Measurements from ENCODE around the gene AADACL3. TPM values are rescaled to one million over a fixed set of nuclear protein-coding genes. Genes with fewer than 3 reads are reported as not detected.

AADACL3 gene
- total RNA-seq, 2 donors from 2014 or later = not detected

DNA sequence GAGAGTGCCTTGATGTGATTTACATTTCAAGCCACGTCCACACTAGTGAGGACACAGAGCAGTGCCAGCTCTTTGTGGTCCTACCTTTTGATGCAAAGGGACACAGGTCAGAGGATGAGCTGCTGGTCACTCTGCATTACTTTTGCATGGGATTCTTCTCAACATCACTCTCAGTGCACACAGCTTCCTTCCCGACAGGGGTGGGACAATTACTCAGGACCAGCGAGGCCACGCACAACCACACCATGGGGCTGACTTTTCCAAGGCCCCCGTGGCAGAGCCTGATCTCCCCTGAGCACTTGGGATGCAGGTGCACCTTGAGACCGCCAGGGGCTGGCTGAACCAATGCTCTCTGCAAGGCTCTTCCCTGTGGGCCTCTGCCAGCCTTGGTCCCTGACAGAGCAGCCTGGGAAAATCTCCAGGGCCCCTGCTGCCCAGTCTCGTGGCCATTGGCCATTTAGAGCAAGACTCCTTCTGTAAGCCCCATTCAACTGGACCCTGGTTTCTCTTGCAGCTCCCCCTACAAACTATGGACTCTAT lies 44.4 kb downstream of the AADACL3 start:
- no peak for DNase-seq (ENCODE audit: low spot score)
- intact Hi-C loops (cut with DNase I) = no loop called here

DNA sequence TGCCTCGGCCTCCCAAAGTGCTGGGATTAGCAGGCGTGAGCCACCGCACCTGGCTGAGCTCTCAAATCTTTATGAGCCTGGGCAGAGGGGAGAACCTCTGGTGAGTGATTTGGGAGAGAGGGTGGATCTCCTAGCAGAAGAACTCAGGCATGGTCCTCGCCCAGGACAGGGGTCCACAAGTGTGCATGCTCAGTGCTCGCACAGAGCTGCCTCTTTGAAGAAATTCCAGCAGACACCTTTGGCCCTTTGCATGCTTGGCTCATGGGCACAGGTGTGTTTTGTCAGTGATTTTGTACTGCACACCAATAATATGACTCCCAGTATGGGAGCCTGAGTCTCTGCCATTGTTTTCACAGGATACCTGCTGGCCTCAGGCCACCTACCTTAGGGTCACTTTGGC lies 45.9 kb downstream of the AADACL3 start:
- intact Hi-C loops (cut with DNase I) = no loop called here
- no peak for DNase-seq (ENCODE audit: low spot score)

DNA sequence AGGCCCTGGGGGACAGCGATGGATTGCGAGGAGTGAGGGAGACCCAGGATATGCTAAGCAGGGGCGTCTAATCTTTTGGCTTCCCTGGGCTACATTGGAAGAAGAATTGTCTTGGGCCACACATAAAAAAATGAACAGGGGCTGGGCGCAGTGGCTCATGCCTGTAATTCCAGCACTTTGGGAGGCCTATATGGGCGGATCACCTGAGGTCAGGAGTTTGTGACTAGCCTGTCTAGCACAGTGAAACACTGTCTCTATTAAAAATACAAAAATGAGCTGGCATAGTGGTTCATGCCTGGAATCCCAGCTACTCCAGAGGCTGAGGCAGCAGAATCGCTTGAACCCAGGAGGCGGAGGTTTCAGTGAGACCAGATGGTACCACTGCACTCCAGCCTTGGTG lies 46.9 kb downstream of the AADACL3 start:
- intact Hi-C loops (cut with DNase I) = no loop called here
- DNase-seq (ENCODE audit: low spot score) = no peak

- no peak for DNase-seq (ENCODE audit: low spot score)
- intact Hi-C loops (cut with DNase I) = no loop called here
These were observed 47.6 kb downstream of the AADACL3 start for GRCh38 chr1:12763479-12763878.

GRCh38 chr1:12764016-12764415 lies 48.1 kb downstream of the AADACL3 start:
- no peak for DNase-seq (ENCODE audit: low spot score)
- intact Hi-C loops (cut with DNase I) = loop anchor here in 1 of 2 donors (1.0 kb wide), 1 partner anchor 29 kb away; no protein-coding TSS in a partner anchor

DNA sequence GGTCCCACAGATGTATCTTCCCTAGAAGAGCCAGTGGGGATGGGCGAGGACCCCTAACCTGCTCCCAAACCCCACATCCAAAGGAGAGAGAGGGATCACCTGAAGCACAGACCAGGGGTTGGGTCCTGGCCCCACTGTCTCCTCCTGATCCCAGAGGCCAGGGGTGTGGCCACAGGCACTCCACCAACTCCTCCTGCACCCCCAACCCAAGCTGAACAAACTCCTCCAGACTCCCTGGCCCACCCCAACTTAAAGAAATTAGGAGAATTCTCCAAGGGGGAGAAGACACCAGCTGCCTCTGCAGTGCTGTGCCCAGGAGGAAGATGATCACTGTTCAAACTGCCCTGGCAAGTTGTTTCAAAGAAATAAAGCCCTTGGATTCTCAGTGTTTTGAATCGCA lies 53.1 kb downstream of the AADACL3 start:
- DNase-seq (ENCODE audit: low spot score) = no peak
- intact Hi-C loops (cut with DNase I) = no loop called here

- intact Hi-C loops (cut with DNase I) = no loop called here
- DNase-seq (ENCODE audit: low spot score) = no peak
These were observed 54.1 kb downstream of the AADACL3 start for GRCh38 chr1:12769976-12770505.

- DNase-seq (ENCODE audit: low spot score) = no peak
- intact Hi-C loops (cut with DNase I) = no loop called here
These were observed 54.7 kb downstream of the AADACL3 start for GRCh38 chr1:12770620-12771019.

GRCh38 chr1:12771186-12771585 lies 55.3 kb downstream of the AADACL3 start:
- DNase-seq (ENCODE audit: low spot score) = no peak
- intact Hi-C loops (cut with DNase I) = no loop called here

GRCh38 chr1:12772520-12772919 lies 56.6 kb downstream of the AADACL3 start:
- intact Hi-C loops (cut with DNase I) = no loop called here
- no peak for DNase-seq (ENCODE audit: low spot score)

DNA sequence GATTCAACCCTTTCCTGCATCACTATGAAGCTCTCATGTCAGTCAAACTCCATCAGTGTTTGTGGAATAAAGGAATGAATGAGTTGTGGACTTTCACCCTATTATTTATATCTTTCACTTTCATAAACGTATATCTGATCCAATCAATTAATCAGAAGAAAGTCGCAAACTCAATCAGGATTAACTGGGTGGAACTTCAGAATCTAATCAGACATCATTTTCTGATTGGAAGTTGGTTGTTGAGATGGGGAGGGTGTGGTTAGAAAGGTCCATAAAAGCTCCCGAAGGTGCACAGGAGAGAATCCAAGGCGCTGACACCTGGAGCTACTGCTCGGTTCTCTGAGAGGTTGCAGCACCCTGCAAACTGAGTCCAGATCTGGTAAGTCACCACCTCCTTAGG lies 57.5 kb downstream of the AADACL3 start, which contains the start of gene PRAMEF12:
Gene PRAMEF12, plus strand, starts transcription at position 301 of the 400 bp plus-strand sequence. CDS start 1,130 bp downstream, outside the sequence.
- intact Hi-C loops (cut with DNase I) = no loop called here
- DNase-seq (ENCODE audit: low spot score) = no peak

- no peak for DNase-seq (ENCODE audit: low spot score)
- intact Hi-C loops (cut with DNase I) = no loop called here
These were observed 59.0 kb downstream of the AADACL3 start for GRCh38 chr1:12774801-12775345.

DNA sequence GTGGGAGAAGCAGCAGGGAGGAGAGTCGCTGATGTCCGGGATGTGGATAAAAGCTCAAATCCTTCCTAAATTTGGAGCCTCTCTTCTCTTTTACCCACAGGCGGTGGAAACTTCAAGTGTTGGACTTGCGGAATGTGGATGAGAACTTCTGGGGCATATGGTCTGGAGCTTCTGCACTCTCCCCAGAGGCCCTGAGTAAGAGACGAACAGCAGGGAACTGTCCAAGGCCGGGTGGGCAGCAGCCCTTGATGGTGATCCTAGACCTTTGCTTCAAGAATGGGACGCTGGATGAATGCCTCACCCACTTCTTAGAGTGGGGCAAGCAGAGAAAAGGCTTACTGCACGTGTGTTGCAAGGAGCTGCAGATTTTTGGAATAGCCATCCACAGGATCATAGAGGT lies 59.5 kb downstream of the AADACL3 start:
- intact Hi-C loops (cut with DNase I) = no loop called here
- no peak for DNase-seq (ENCODE audit: low spot score)

DNA sequence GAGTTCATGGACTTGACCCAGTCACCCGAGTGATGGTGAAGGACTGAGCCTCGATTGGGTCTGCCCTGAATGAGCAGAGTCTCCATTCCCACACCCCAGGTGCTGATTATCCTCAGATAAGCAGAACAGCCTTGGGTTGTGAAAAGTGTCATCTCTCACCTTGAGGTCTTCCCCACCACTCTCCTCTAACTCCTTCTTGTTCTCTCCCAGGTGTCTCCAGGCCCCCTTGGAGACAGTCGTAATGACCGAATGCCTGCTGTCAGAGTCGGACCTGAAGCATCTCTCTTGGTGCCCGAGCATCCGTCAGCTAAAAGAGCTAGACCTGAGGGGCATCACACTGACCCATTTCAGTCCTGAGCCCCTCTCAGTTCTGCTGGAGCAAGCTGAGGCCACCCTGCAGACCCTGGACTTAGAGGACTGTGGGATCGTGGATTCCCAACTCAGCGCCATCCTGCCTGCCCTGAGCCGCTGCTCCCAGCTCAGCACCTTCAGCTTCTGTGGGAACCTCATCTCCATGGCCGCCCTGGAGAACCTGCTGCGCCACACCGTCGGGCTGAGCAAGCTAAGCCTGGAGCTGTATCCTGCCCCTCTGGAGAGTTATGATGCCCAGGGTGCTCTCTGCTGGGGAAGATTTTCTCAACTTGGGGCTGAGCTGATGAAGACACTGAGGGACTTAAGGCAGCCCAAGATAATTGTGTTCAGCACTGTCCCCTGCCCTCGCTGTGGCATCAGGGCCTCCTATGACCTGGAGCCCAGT lies 61.1 kb downstream of the AADACL3 start:
- DNase-seq (ENCODE audit: low spot score) = no peak
- intact Hi-C loops (cut with DNase I) = no loop called here

Other genes with a start within 250 kb of the AADACL3 start
- gene DHRS3, start 97.9 kb upstream of the AADACL3 start, total RNA-seq = 100 to 1,000 TPM; 107 to 144 TPM
- not detected for gene AADACL4, start 72.0 kb upstream of the AADACL3 start, total RNA-seq
- not detected for gene CFAP107, start 30.1 kb downstream of the AADACL3 start, total RNA-seq
- gene PRAMEF12, start 57.6 kb downstream of the AADACL3 start, total RNA-seq = not detected
- not detected for gene PRAMEF1, start 75.3 kb downstream of the AADACL3 start, total RNA-seq
- gene PRAMEF11, start 115.3 kb downstream of the AADACL3 start, total RNA-seq = not detected
- not detected for gene HNRNPCL1, start 132.6 kb downstream of the AADACL3 start, total RNA-seq
- not detected for gene PRAMEF2, start 141.0 kb downstream of the AADACL3 start, total RNA-seq
- not detected for gene PRAMEF4, start 170.1 kb downstream of the AADACL3 start, total RNA-seq
- not detected for gene PRAMEF10, start 182.2 kb downstream of the AADACL3 start, total RNA-seq
- gene PRAMEF7, start 200.5 kb downstream of the AADACL3 start, total RNA-seq = not detected
- gene PRAMEF6, start 231.5 kb downstream of the AADACL3 start, total RNA-seq = not detected

Measured in posterior vena cava (tissue), 2 donors.